B cell (primary cell): Measurements from ENCODE around the gene USP37. TPM values are rescaled to one million over a fixed set of nuclear protein-coding genes. Genes with fewer than 3 reads are reported as not detected.

Experiments used
- ATAC-seq: fragments of 200-7000 bp; cut with Tn5 transposase; one replicate; pipeline ENCODE4 v1.10.0; 2021; ENCODE audit warnings: low read depth, mild to moderate bottlenecking, moderate number of reproducible peaks, moderate library complexity
- CTCF ChIA-PET: fragments of 350-600 bp; sonication (Branson Sonifier 250); formaldehyde crosslinking; loops from one replicate; lab custom pipeline; 2021; ENCODE audit warnings: antibody characterized with exemption, inconsistent platforms; lab: Charles Lee
- POLR2A ChIA-PET: fragments of 350-600 bp; sonication (Branson Sonifier 250); formaldehyde crosslinking; loops from one replicate; lab custom pipeline; 2021; ENCODE audit warnings: antibody characterized with exemption; lab: Charles Lee
- DNase-seq: peaks from one replicate; pipeline ENCODE4 v3.0.0; 2013
- H2AFZ ChIP-seq: 2 replicates; pipeline ENCODE4 v1.6.1; 2012; ENCODE audit warnings: mild to moderate bottlenecking, low read depth, low read length; ENCODE audit not compliant: insufficient read depth, poor library complexity, severe bottlenecking
- H3K27ac ChIP-seq, 2 donors: 1 replicate in 1 of 2; 2 replicates in 1 of 2; pipeline ENCODE4 v1.5.1; 2012 to 2013; ENCODE audit warnings: low read length in 2 of 2, mild to moderate bottlenecking in 2 of 2, moderate library complexity in 1 of 2
- H3K27me3 ChIP-seq, 4 experiments: fragments of 200-600 bp in 1 of 4; sonication (generic) in 1 of 4; replicated peaks in 1 of 4; 1 replicate in 2 of 4; 2 replicates in 2 of 4; pipeline versions ENCODE4 v1.6.1 to v1.7.0; 2013 to 2016; ENCODE audit warnings: low read length in 3 of 4, mild to moderate bottlenecking in 2 of 4, mixed read lengths in 1 of 4, moderate library complexity in 1 of 4; ENCODE audit not compliant: insufficient read depth in 4 of 4, control insufficient read depth in 3 of 4; ENCODE audit errors: control extremely low read depth in 1 of 4
- H3K36me3 ChIP-seq, 2 experiments: replicated peaks in 1 of 2; 1 replicate in 1 of 2; 2 replicates in 1 of 2; pipeline versions ENCODE4 v1.6.1 to v1.7.1; 2013; ENCODE audit warnings: low read length in 1 of 2; ENCODE audit not compliant: insufficient read depth in 2 of 2, control insufficient read depth in 1 of 2; ENCODE audit errors: control extremely low read depth in 1 of 2, extremely low read depth in 1 of 2
- H3K4me1 ChIP-seq, 2 donors: fragments of 200-600 bp in 1 of 2; sonication (generic) in 1 of 2; 1 replicate in 1 of 2; 2 replicates in 1 of 2; pipeline versions ENCODE4 v1.5.1 to v1.6.1; 2013 to 2017; ENCODE audit warnings: low read length in 2 of 2; ENCODE audit not compliant: control insufficient read depth in 2 of 2, insufficient read depth in 2 of 2
- H3K4me2 ChIP-seq: replicated peaks from 2 replicates; pipeline ENCODE3; 2012; ENCODE audit warnings: mild to moderate bottlenecking, low read depth, low read length; ENCODE audit not compliant: poor library complexity, severe bottlenecking
- H3K4me3 ChIP-seq, 5 experiments: fragments of 200-600 bp in 1 of 5; sonication (generic) in 1 of 5; 1 replicate in 3 of 5; 2 replicates in 2 of 5; pipeline versions ENCODE4 v1.5.1 to v1.7.0; 2011 to 2016; ENCODE audit warnings: low read length in 4 of 5, mild to moderate bottlenecking in 4 of 5, low read depth in 2 of 5, control low read depth in 1 of 5, moderate library complexity in 1 of 5; ENCODE audit not compliant: insufficient read depth in 1 of 5; ENCODE audit errors: control extremely low read depth in 1 of 5, extremely low read depth in 1 of 5
- H3K79me2 ChIP-seq: fragments of 200-600 bp; sonication (generic); one replicate; pipeline ENCODE4 v1.6.0; 2016; ENCODE audit warnings: low read length; ENCODE audit not compliant: control insufficient read depth, insufficient read depth
- H3K9ac ChIP-seq: fragments of 200-600 bp; sonication (generic); 2 replicates; pipeline ENCODE4 v1.6.1; 2017; ENCODE audit warnings: mild to moderate bottlenecking, low read length, moderate library complexity
- H3K9me3 ChIP-seq, 3 donors: one replicate each; pipeline versions ENCODE4 v1.6.1 to v1.7.1; 2013; ENCODE audit warnings: low read length in 2 of 3; ENCODE audit not compliant: control insufficient read depth in 2 of 3, insufficient read depth in 1 of 3; ENCODE audit errors: control extremely low read depth in 1 of 3
- H4K20me1 ChIP-seq: 2 replicates; pipeline ENCODE4 v1.6.0; 2012; ENCODE audit warnings: mild to moderate bottlenecking, low read length; ENCODE audit not compliant: insufficient read depth, control insufficient read depth, poor library complexity, severe bottlenecking
- H3K27ac Mint-ChIP-seq: one replicate; pipeline ENCODE4 v1.8.0; 2021; ENCODE audit warnings: mixed read lengths
- H3K27me3 Mint-ChIP-seq: one replicate; pipeline ENCODE4 v1.8.0; 2021; ENCODE audit warnings: mixed read lengths
- H3K4me1 Mint-ChIP-seq: one replicate; pipeline ENCODE4 v1.8.0; 2021; ENCODE audit warnings: mixed read lengths
- H3K4me3 Mint-ChIP-seq: one replicate; pipeline ENCODE4 v1.8.0; 2021; ENCODE audit warnings: mixed read lengths
- H3K9me3 Mint-ChIP-seq: one replicate; pipeline ENCODE4 v1.8.0; 2022; ENCODE audit warnings: mixed read lengths; ENCODE audit not compliant: insufficient read depth
- CTCF ChIP-seq: fragments of 200-600 bp; IDR thresholded peaks from one replicate; pipeline ENCODE4 v1.8.0; 2022; ENCODE audit warnings: antibody characterized with exemption, mild to moderate bottlenecking
- EZH2 ChIP-seq: IDR thresholded peaks from 2 replicates; pipeline ENCODE4 v1.6.1; 2012; ENCODE audit warnings: borderline replicate concordance, low read depth, mild to moderate bottlenecking, moderate library complexity, low read length; ENCODE audit not compliant: insufficient read depth, poor library complexity, severe bottlenecking
- WGBS: methylation state at CpG from one replicate; pipeline ENCODE4 v1.1.5; 2013; ENCODE audit warnings: missing lambda C conversion rate; ENCODE audit not compliant: insufficient coverage; 5-methylcytosine and 5-hydroxymethylcytosine counted together
- intact Hi-C: fragments of 100-400 bp; cut with micrococcal nuclease; formaldehyde crosslinking; loops from one replicate; pipeline ENCODE4 v1.10.0; 2022
- polyA plus RNA-seq: library from polyadenylated mRNA; depleted of rRNA; stranded (reverse); fragments of >200 nt; gene quantifications from 2 replicates; pipeline ENCODE4 v1.2.3, GENCODE V29; 2012
- total RNA-seq, 2 donors: library from RNA; stranded (reverse); fragments of 120-200 nt in 1 of 2; gene quantifications; 1 replicate in 1 of 2; 2 replicates in 1 of 2; pipeline versions ENCODE4 v1.2.3 to v1.2.4, GENCODE V29; 2013 to 2022

Gene USP37
- total and polyA plus RNA-seq, 2 donors (not counting 1 experiment from before 2014, with no cell fraction given), result 3.1 to 29.0 TPM

GRCh38 chr2:218430721-218431120, 137.4 kb downstream of the USP37 start:
- Mint-ChIP-seq H3K9me3 (no peaks in the 10 kb centered on the region), H3K4me1 (no peaks in the 10 kb centered on the region), H3K27ac (no peak overlapping the region), H3K4me3 (no peak overlapping the region), H3K27me3 (peaks cover 10% of the 10 kb centered on the region)
- TF ChIP-seq CTCF, result no peak
- TF ChIP-seq EZH2, result no peak
- ATAC-seq (no peak), DNase-seq (no peak)
- ChIA-PET POLR2A (no interaction called here), CTCF (interaction anchor here (1.3 kb wide), 1 partner anchor 129 kb away, joined by 3 read pairs; no protein-coding TSS in a partner anchor)
- intact Hi-C loops, result no loop called here
- Histone ChIP-seq H3K27me3 (peaks cover 0 to 9% (median 0%) of the 10 kb centered on the region in 4 experiments), H3K4me1 (no peaks in the 10 kb centered on the region), H3K4me3 (no peak overlapping the region), H2AFZ (no peak overlapping the region), H3K27ac (no peak overlapping the region), H3K9ac (no peak overlapping the region), H3K4me2 (no peak overlapping the region), H3K9me3 (no peaks in the 10 kb centered on the region), H4K20me1 (no peaks in the 10 kb centered on the region), H3K79me2 (no peaks in the 10 kb centered on the region), H3K36me3 (no peaks in the 10 kb centered on the region)
- 95% methylated on average over 9 of the region's 11 CpGs for WGBS

GRCh38 chr2:218429911-218430692, 138.0 kb downstream of the USP37 start:
- Mint-ChIP-seq H3K4me3 (no peak overlapping the region), H3K9me3 (no peaks in the 10 kb centered on the region), H3K27ac (no peak overlapping the region), H3K27me3 (peaks cover 10% of the 10 kb centered on the region), H3K4me1 (no peaks in the 10 kb centered on the region)
- Histone ChIP-seq H3K36me3 (no peaks in the 10 kb centered on the region), H3K4me2 (no peak overlapping the region), H3K27me3 (peaks cover 0 to 9% (median 0%) of the 10 kb centered on the region in 4 experiments), H3K4me1 (no peaks in the 10 kb centered on the region), H3K27ac (no peak overlapping the region), H3K4me3 (no peak overlapping the region), H3K9ac (no peak overlapping the region), H2AFZ (no peak overlapping the region), H3K9me3 (no peaks in the 10 kb centered on the region), H3K79me2 (no peaks in the 10 kb centered on the region), H4K20me1 (no peaks in the 10 kb centered on the region)
- DNase-seq (no peak), ATAC-seq (no peak)
- TF ChIP-seq EZH2, result no peak
- TF ChIP-seq CTCF, result no peak
- ChIA-PET CTCF (no interaction called here), POLR2A (no interaction called here)
- 75% methylated on average over 8 of the region's 9 CpGs for WGBS
- intact Hi-C loops, result no loop called here
